GM12892 (cell line): ENCODE data around the gene STAMBPL1.

ENCODE experiments used
- POLR2A ChIP-seq: IDR thresholded peaks from 2 replicates; pipeline ENCODE4 v1.6.1; 2011; ENCODE audit warnings: low read depth, low read length, control low read depth
- POLR2AphosphoS5 ChIP-seq: IDR thresholded peaks from 2 replicates; pipeline ENCODE4 v1.6.1; 2011; ENCODE audit warnings: low read depth, low read length, control low read depth

DNA sequence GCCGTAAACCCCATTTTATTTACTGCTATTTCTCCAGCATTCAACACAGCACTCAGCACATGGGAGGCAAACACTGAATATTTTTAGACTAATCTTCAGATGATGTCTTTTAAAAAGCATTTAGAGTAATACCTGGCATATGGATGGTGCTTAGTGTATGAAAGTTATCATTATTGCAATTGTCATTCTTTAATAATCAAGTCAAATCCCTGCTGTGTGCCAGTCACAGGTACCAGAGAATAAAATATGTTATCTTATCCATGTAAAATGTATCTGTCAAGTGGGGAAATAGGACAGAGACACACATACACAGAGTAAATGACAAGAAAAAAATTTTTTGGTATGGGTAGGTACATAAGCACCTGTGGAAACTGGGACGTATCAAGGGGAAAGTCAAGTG is 46.9 kb upstream of the STAMBPL1 start:
- TF ChIP-seq POLR2A (no peak), POLR2AphosphoS5 (no peak)
